WERI-Rb-1 (cell line): ENCODE results near the gene ADAD2.

Experiments used
- DNase-seq: peaks from one replicate; pipeline ENCODE4 v3.0.0-alpha.2; 2020
- H3K27ac ChIP-seq: fragments of 250-450 bp; sonication (Bioruptor Pico); 2 replicates; pipeline ENCODE4 v1.5.1; 2020; ENCODE audit warnings: mild to moderate bottlenecking, moderate library complexity
- H3K27me3 ChIP-seq: fragments of 250-450 bp; sonication (Bioruptor Pico); 2 replicates; pipeline ENCODE4 v1.5.1; 2021; ENCODE audit warnings: mild to moderate bottlenecking, low read depth, moderate library complexity; ENCODE audit not compliant: insufficient read depth, severe bottlenecking
- H3K36me3 ChIP-seq: fragments of 250-450 bp; sonication (Bioruptor Pico); 2 replicates; pipeline ENCODE4 v1.5.1; 2020; ENCODE audit warnings: mild to moderate bottlenecking, moderate library complexity
- H3K4me3 ChIP-seq: 2 replicates; pipeline ENCODE4 v1.5.1; 2011; ENCODE audit warnings: low read depth, mild to moderate bottlenecking, control low read depth, low read length
- H3K9me3 ChIP-seq: fragments of 250-450 bp; sonication (Bioruptor Pico); 2 replicates; pipeline ENCODE4 v1.5.1; 2021; ENCODE audit warnings: mild to moderate bottlenecking, moderate library complexity; ENCODE audit not compliant: severe bottlenecking
- CTCF ChIP-seq: IDR thresholded peaks from 2 replicates; pipeline ENCODE4 v1.5.1; 2011; ENCODE audit warnings: low read depth, mild to moderate bottlenecking, control low read depth, inconsistent platforms, low read length

ADAD2 gene

GRCh38 chr16:84174396-84174795, 16.6 kb upstream of the ADAD2 start:
- Histone ChIP-seq H3K27me3 (no peaks in the 10 kb centered on the region), H3K4me3 (no peak overlapping the region), H3K27ac (no peak overlapping the region), H3K36me3 (no peaks in the 10 kb centered on the region; the same call in 1 of the 2 replicates), H3K9me3 (no peaks in the 10 kb centered on the region)
- TF ChIP-seq CTCF, result no peak
- DNase-seq, result no peak

GRCh38 chr16:84175350-84176081, 15.4 kb upstream of the ADAD2 start:
- DNase-seq, result no peak
- TF ChIP-seq CTCF, result no peak
- no peaks in the 10 kb centered on the region; the same call in 1 of the 2 replicates for H3K36me3 ChIP-seq
- H3K9me3 ChIP-seq, result no peaks in the 10 kb centered on the region
- no peak overlapping the region for H3K27ac ChIP-seq
- H3K27me3 ChIP-seq, result no peaks in the 10 kb centered on the region
- no peak overlapping the region for H3K4me3 ChIP-seq

- no peak overlapping the region for H3K27ac ChIP-seq
- no peak overlapping the region for H3K4me3 ChIP-seq
These were observed 14.5 kb upstream of the ADAD2 start for GRCh38 chr16:84176192-84177053.

GRCh38 chr16:84177741-84178073, 13.2 kb upstream of the ADAD2 start:
- H3K27me3 ChIP-seq, result no peaks in the 10 kb centered on the region

More at GRCh38 chr16:84176192-84177053, 14.5 kb upstream of the ADAD2 start:
- H3K9me3 ChIP-seq, result no peaks in the 10 kb centered on the region
- no peak for DNase-seq
- TF ChIP-seq CTCF, result no peak
- no peaks in the 10 kb centered on the region for H3K27me3 ChIP-seq
- H3K36me3 ChIP-seq, result no peaks in the 10 kb centered on the region; the same call in 1 of the 2 replicates

GRCh38 chr16:84178146-84178765, 12.7 kb upstream of the ADAD2 start:
- H3K9me3 ChIP-seq, result no peaks in the 10 kb centered on the region
- H3K27me3 ChIP-seq, result no peaks in the 10 kb centered on the region
- H3K36me3 ChIP-seq, result peaks cover 3% of the 10 kb centered on the region; the same call in 1 of the 2 replicates
- no peak for TF ChIP-seq CTCF
- no peak overlapping the region for H3K4me3 ChIP-seq
- H3K27ac ChIP-seq, result no peak overlapping the region
- no peak for DNase-seq

More at GRCh38 chr16:84177741-84178073, 13.2 kb upstream of the ADAD2 start:
- DNase-seq, result no peak
- Histone ChIP-seq H3K9me3 (no peaks in the 10 kb centered on the region), H3K4me3 (no peak overlapping the region), H3K27ac (no peak overlapping the region), H3K36me3 (peaks cover 3% of the 10 kb centered on the region; the same call in 1 of the 2 replicates)
- TF ChIP-seq CTCF, result no peak
